Measurements from ENCODE around the gene NOL6.

GRCh38 chr9:33460854-33461253 is 12.9 kb downstream of the NOL6 start:
- no peak for TF ChIP-seq CTCF (IDR thresholded peaks at IDR 0.05 in 4 of 5, conservative IDR thresholded peaks at IDR 0.05 in 1 of 5)
- no peak for TF ChIP-seq POLR2A (IDR thresholded peaks at IDR 0.05)
